HG03280 (cell line): ENCODE measurements around the gene ACOT8.
A peak's percentile ranks its signal among the peaks of the same experiment; 100 is the strongest.
"Not testable (repeated sequence)": the region's sequence is repeated elsewhere in the genome, so short reads cannot be mapped to it uniquely, and the experiment has no call there.

Experiments used
- ATAC-seq: cut with Tn5 transposase; IDR thresholded peaks from one replicate; pipeline ENCODE4 v1.9.1; 2021; ENCODE audit warnings: mild to moderate bottlenecking, moderate library complexity; ENCODE audit not compliant: unreplicated experiment

The ACOT8 gene

GRCh38 chr20:45888681-45889080 lies 31.5 kb upstream of the ACOT8 start:
- ATAC-seq: no peak

DNA sequence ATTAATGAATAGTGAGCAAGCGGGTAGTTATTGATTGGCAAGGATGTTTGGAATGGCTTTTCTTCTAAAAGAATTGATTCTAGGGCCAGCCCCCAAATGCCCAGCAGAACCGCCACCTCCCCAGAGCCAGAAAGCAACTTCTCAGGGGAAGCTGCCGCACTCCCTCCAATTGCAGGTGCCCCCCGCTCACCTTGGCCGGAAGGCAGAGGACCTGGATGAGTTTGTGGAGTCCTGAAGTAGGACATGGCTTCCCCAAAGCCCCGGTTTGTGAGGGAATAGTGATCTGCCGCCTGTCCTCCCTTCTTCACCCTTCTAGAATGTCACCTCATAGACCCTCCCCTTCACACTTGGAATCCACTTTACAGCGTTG lies 30.1 kb upstream of the ACOT8 start, which contains the start of gene SPATA25:
SPATA25 (minus strand) TSS at position 277 of the 370 bp plus-strand sequence; CDS start at position 245, 32 bp downstream.
- no peak for ATAC-seq

GRCh38 chr20:45886590-45887345 lies 29.6 kb upstream of the ACOT8 start:
- no peak for ATAC-seq

- no peak for ATAC-seq
Observed at GRCh38 chr20:45883100-45883469, 25.9 kb upstream of the ACOT8 start.

GRCh38 chr20:45882469-45883099 lies 25.4 kb upstream of the ACOT8 start:
- no peak for ATAC-seq

GRCh38 chr20:45880988-45881788 lies 24.0 kb upstream of the ACOT8 start, which contains the start of gene ZSWIM1:
TSS of gene ZSWIM1 (plus strand) at chr20:45881227. CDS start at chr20:45882593, 1,366 bp downstream.
- ATAC-seq: peak; percentile 99

DNA sequence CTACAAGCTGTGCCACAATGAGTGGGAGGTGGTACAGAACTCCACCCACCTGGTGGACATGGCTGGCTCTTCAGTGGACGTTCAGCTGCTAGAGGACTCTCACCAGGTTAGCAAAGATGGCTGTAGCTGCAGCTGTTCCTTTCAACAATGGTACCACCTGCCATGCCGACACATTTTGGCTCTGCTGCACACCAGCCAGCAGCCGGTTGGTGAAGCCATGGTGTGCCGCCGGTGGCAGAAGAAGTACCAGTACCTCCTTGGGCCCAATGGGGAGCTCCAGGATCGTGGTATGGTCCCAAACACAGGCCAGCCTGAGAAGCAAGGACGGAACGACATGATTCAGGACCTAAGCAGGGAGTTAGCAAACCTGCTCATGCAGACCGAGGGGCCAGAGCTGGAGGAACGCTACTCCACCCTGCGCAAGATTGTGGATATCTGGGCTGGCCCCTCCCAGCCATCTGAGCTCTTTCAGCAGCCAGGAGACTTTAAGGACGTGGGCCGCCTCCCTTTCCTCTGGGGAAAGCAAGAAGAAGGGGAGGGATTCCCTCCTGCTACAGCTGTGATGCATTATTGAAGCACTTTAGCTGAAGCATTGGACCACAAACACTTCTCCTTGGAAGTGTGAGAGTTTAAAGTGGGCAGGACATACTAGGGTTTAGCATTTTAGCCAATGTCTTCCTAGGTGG lies 21.0 kb upstream of the ACOT8 start:
- no peak for ATAC-seq

DNA sequence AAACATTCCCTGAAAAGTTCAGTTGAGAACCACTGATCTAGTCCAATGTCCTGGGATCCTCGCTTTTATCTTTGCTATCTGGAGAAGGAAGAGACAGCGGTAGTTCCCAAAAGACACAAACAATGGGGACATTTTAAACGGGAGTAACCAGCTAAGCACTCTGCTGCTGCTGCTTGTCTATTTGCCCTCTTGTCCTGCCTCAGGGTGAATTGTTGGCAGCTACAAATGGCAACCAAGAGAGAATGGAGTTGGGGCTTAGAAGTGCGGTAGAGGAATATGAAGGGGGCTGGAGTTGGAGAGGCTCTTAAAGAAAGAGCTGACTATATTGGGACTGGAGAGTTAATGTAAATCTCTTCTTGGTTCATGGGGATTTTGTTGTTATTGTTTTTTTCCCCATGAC lies 17.4 kb upstream of the ACOT8 start:
- no peak for ATAC-seq

GRCh38 chr20:45874104-45874481 lies 16.9 kb upstream of the ACOT8 start:
- not testable (repeated sequence) for ATAC-seq

- ATAC-seq: no peak
Observed at GRCh38 chr20:45873409-45874103, 16.4 kb upstream of the ACOT8 start.

GRCh38 chr20:45872626-45873025 lies 15.4 kb upstream of the ACOT8 start:
- no peak for ATAC-seq

DNA sequence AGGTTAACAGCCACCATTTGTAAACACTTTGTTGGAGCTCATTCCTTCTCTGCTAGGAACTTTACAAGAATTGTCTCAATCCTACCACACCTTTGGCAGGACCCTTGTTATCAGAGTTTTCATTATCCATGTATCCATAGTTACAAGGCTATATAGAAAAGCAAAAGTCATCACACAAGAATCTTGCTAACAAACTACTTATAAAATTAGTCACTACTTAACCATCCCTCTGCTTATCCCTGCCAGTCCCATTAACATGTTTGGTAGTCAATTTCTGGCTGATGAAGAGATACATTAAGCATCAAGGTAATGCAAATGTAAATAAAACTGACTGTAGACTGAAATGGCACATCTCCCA lies 10.6 kb upstream of the ACOT8 start:
- no peak for ATAC-seq

- ATAC-seq: no peak
Observed at GRCh38 chr20:45867136-45867818, 10.1 kb upstream of the ACOT8 start.

GRCh38 chr20:45866454-45866853 lies 9.3 kb upstream of the ACOT8 start:
- no peak for ATAC-seq

DNA sequence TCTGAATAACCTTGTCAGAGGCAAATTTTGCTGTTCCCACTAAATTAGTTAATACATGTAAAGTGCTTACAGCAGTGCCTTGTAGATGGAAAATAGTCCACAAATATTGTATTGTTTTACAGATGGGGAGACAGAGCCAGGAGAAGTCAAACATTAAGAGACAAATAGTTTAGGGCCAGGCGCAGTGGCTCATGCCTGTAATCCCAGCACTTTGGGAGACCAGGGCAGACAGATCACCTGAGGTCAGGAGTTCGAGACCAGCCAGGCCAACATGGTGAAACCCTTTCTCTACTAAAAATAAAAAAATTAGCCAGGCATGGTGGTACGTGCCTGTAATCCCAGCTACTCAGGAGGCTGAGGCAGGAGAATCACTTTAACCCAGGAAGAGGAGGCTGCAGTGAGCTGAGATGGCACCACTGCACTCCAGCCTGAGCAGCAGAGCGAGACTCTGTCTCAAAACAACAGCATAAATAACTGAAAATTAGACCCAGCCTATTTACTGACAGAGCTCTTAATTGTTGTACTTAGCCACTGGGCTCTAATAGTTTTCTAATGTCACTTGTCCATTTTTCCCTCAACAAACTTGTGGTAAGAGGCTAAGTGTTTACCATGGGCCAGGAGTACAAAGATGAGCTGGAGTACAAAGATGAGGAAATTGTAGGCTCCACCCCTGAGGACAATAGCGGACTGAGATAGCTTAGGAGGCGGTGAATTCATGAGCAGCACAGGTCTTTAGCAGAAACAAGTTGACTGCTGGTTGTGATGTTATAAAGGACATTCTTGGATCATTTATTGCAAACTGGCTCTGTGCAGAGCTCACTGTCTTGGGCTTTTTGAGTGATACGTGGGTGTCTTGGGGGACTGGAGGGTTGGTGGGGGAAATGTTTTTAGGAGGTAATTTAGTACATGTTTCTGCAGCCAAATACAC lies 6.6 kb upstream of the ACOT8 start:
- ATAC-seq: no peak

- no peak for ATAC-seq
Observed at GRCh38 chr20:45861221-45862075, 4.3 kb upstream of the ACOT8 start.

- ATAC-seq: no peak
Observed at GRCh38 chr20:45860560-45861220, 3.5 kb upstream of the ACOT8 start.
